ENCODE measurements around the gene MBOAT2. TPM values are rescaled to one million over a fixed set of nuclear protein-coding genes. Genes with fewer than 3 reads are reported as not detected.
A peak's percentile ranks its signal among the peaks of the same experiment; 100 is the strongest.

The MBOAT2 gene
- total RNA-seq, 1 donor from 2014 or later: 34.9 TPM

DNA sequence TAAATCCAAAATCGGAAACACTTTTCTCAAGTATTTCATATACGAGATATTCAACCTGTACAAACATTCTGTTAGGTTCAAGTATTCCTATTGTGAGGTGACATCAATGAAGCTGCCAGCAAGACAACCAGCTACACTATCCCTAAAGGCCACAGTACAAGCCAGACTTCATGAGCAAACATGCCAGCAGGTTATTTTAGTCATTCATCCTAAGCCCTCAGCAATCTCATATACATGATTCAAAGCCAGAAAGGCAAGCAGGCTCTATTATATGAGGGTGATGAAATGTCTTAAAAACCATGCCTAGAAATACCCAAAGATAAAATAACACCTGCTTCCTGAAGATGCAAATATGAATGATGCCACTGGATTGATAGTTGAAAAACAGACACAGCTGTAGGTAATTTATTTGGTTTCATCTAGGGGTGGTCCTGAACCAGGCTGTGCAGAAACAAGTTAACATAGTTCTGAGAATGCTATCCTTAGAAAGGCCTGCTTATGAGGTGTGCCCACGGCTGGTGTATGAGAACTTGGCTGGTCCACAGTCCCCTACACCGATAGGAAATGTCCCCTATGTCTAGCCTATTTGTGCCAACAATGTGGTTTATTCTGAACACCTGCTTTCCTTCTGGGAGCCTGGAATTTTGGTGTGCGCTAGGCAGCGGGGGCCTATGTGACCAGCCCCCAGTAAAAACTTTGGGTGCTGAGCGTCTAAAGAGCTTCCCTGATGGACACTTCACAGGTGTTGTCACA, 117.9 kb downstream of the MBOAT2 start:
- TF ChIP-seq, protein P1, sequence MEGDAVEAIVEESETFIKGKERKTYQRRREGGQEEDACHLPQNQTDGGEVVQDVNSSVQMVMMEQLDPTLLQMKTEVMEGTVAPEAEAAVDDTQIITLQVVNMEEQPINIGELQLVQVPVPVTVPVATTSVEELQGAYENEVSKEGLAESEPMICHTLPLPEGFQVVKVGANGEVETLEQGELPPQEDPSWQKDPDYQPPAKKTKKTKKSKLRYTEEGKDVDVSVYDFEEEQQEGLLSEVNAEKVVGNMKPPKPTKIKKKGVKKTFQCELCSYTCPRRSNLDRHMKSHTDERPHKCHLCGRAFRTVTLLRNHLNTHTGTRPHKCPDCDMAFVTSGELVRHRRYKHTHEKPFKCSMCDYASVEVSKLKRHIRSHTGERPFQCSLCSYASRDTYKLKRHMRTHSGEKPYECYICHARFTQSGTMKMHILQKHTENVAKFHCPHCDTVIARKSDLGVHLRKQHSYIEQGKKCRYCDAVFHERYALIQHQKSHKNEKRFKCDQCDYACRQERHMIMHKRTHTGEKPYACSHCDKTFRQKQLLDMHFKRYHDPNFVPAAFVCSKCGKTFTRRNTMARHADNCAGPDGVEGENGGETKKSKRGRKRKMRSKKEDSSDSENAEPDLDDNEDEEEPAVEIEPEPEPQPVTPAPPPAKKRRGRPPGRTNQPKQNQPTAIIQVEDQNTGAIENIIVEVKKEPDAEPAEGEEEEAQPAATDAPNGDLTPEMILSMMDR (conservative IDR thresholded peaks at IDR 0.05; ENCODE audit: low read depth, low read length): no peak
- DNase-seq (ENCODE audit: low read depth): no peak
- no peak overlapping the region for H3K4me3 ChIP-seq (ENCODE audit: low read depth, low read length)

- no peak overlapping the region for H3K4me3 ChIP-seq (ENCODE audit: low read depth, low read length)
- TF ChIP-seq, protein P1 (conservative IDR thresholded peaks at IDR 0.05; ENCODE audit: low read depth, low read length): no peak
- no peak for DNase-seq (ENCODE audit: low read depth)
These were observed 118.7 kb downstream of the MBOAT2 start for GRCh38 chr2:8884812-8885211.

DNA sequence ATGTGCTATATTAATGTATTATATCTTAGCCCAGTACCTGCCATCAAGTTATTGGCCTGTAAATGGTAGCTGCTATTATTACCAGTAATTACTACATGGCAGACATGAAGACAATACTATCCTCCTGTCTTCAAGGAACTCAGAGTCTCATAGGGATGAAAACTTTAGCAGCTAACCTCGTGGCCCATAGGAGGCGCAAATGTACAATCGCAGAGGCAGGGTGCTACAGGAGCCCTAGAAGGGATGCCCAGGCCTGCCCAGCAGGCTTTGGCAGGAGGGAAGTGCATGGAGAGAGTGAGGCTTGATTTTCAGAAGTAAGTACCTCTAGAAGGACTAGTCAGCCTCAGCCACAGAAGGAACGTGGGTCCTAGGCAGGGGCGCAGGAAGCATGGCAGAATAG, 121.4 kb downstream of the MBOAT2 start:
- no peak for DNase-seq (ENCODE audit: low read depth)
- TF ChIP-seq, protein P1 (conservative IDR thresholded peaks at IDR 0.05; ENCODE audit: low read depth, low read length): peak; percentile 70
- H3K4me3 ChIP-seq (ENCODE audit: low read depth, low read length): no peak overlapping the region

DNA sequence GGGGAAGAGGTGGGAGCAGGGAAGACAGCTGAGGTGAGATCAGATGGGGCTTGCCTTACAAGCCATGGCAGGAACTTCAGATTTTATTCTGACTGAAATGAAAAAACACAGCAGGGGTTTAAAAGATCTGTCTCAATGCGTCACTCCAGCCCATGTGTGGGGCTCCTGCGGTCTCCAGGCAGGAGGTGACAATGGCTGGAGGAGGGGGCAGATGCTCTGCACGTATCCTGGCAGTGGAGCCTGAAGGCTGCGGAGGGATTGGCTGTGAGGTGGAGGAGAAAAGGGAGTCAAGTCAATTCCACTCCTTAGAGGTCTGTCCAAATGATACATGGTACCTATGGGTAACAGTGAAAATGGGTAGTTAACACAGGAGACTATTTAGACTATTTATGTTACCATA, 125.6 kb downstream of the MBOAT2 start:
- TF ChIP-seq, protein P1 (conservative IDR thresholded peaks at IDR 0.05; ENCODE audit: low read depth, low read length): no peak
- no peak for DNase-seq (ENCODE audit: low read depth)
- no peak overlapping the region for H3K4me3 ChIP-seq (ENCODE audit: low read depth, low read length)

- H3K4me3 ChIP-seq (ENCODE audit: low read depth, low read length): no peak overlapping the region
- TF ChIP-seq, protein P1 (conservative IDR thresholded peaks at IDR 0.05; ENCODE audit: low read depth, low read length): no peak
- DNase-seq (ENCODE audit: low read depth): no peak
These were observed 126.2 kb downstream of the MBOAT2 start for GRCh38 chr2:8877332-8877731.

GRCh38 chr2:8876628-8877027, 126.9 kb downstream of the MBOAT2 start:
- no peak for DNase-seq (ENCODE audit: low read depth)
- TF ChIP-seq, protein P1 (conservative IDR thresholded peaks at IDR 0.05; ENCODE audit: low read depth, low read length): no peak
- no peak overlapping the region for H3K4me3 ChIP-seq (ENCODE audit: low read depth, low read length)
